ENCODE measurements around the gene CAP2.

Gene CAP2

GRCh38 chr6:17486680-17487079 lies 93.3 kb downstream of the CAP2 start:
- no peak overlapping the region for H2AK5ac ChIP-seq (ENCODE audit: low read depth, low read length)
- H3K36me3 ChIP-seq (replicated peaks in 1 of 2; ENCODE audit: control insufficient read depth in 2 of 2, insufficient read depth in 2 of 2, low read length in 2 of 2) = peaks cover 4 to 6% of the 10 kb centered on the region in 2 donors
- H2BK5ac ChIP-seq (ENCODE audit: low read length) = no peak overlapping the region
- H3K18ac ChIP-seq (ENCODE audit: low read length) = no peak overlapping the region
- no peak overlapping the region for H2BK120ac ChIP-seq (ENCODE audit: low read depth, low read length)
- H3K14ac ChIP-seq (ENCODE audit: low read length) = no peak overlapping the region
- no peak overlapping the region for H3K4me2 ChIP-seq (ENCODE audit: insufficient read depth, low read length, poor library complexity, severe bottlenecking)
- DNase-seq (ENCODE audit: low spot score) = no peak
- no peak overlapping the region for H3K9ac ChIP-seq (ENCODE audit: low read depth, low read length, poor library complexity)
- no CpG with 5 or more reads among the region's 4 CpGs for WGBS, 2 donors (ENCODE audit: extremely low coverage in 2 of 2, insufficient read length in 2 of 2, insufficient replicate concordance in 1 of 2)
- no peaks in the 10 kb centered on the region for H3K27me3 ChIP-seq (ENCODE audit: control insufficient read depth in 3 of 3, insufficient read depth in 3 of 3, low read depth in 1 of 3, low read length in 3 of 3)
- no peak overlapping the region for H4K91ac ChIP-seq (ENCODE audit: low read depth, low read length, poor library complexity)
- H2AFZ ChIP-seq (ENCODE audit: low read length) = no peak overlapping the region
- H3K4me3 ChIP-seq (ENCODE audit: low read length in 2 of 2) = no peak overlapping the region
- H2BK12ac ChIP-seq (ENCODE audit: low read length) = no peak overlapping the region
- H2BK15ac ChIP-seq (ENCODE audit: low read length) = no peak overlapping the region
- no peak overlapping the region for H3K23ac ChIP-seq (ENCODE audit: low read depth, low read length, poor library complexity)
- no peaks in the 10 kb centered on the region for H3K79me1 ChIP-seq (ENCODE audit: low read depth, low read length)
- no peak overlapping the region for H3K4ac ChIP-seq (ENCODE audit: low read length)
- no peak overlapping the region for H3K27ac ChIP-seq (replicated peaks; ENCODE audit: low read length)
- H4K8ac ChIP-seq (ENCODE audit: low read depth, low read length) = no peak overlapping the region
- no peaks in the 10 kb centered on the region for H3K9me3 ChIP-seq (replicated peaks in 1 of 2; ENCODE audit: control insufficient read depth in 2 of 2, insufficient read depth in 1 of 2, low read depth in 1 of 2, low read length in 2 of 2)
- H3K4me1 ChIP-seq (ENCODE audit: control insufficient read depth in 2 of 2, insufficient read depth in 1 of 2, low read depth in 1 of 2, low read length in 2 of 2) = peaks cover 7 to 10% of the 10 kb centered on the region in 2 donors

- H4K8ac ChIP-seq (ENCODE audit: low read depth, low read length) = no peak overlapping the region
- H3K9ac ChIP-seq (ENCODE audit: low read depth, low read length, poor library complexity) = no peak overlapping the region
- no CpG with 5 or more reads among the region's 4 CpGs for WGBS, 2 donors (ENCODE audit: extremely low coverage in 2 of 2, insufficient read length in 2 of 2, insufficient replicate concordance in 1 of 2)
- no peak overlapping the region for H2AFZ ChIP-seq (ENCODE audit: low read length)
- H2BK12ac ChIP-seq (ENCODE audit: low read length) = no peak overlapping the region
- peaks cover 0 to 5% of the 10 kb centered on the region in 2 donors for H3K4me1 ChIP-seq (ENCODE audit: control insufficient read depth in 2 of 2, insufficient read depth in 1 of 2, low read depth in 1 of 2, low read length in 2 of 2)
- H3K27ac ChIP-seq (replicated peaks; ENCODE audit: low read length) = no peak overlapping the region
- no peak overlapping the region for H3K18ac ChIP-seq (ENCODE audit: low read length)
- no peak overlapping the region for H2BK120ac ChIP-seq (ENCODE audit: low read depth, low read length)
- no peaks in the 10 kb centered on the region for H3K9me3 ChIP-seq (replicated peaks in 1 of 2; ENCODE audit: control insufficient read depth in 2 of 2, insufficient read depth in 1 of 2, low read depth in 1 of 2, low read length in 2 of 2)
- no peak overlapping the region for H3K4me2 ChIP-seq (ENCODE audit: insufficient read depth, low read length, poor library complexity, severe bottlenecking)
- no peak overlapping the region for H2AK5ac ChIP-seq (ENCODE audit: low read depth, low read length)
- H4K91ac ChIP-seq (ENCODE audit: low read depth, low read length, poor library complexity) = no peak overlapping the region
- no peak overlapping the region for H3K4ac ChIP-seq (ENCODE audit: low read length)
- H3K27me3 ChIP-seq (ENCODE audit: control insufficient read depth in 3 of 3, insufficient read depth in 3 of 3, low read depth in 1 of 3, low read length in 3 of 3) = no peaks in the 10 kb centered on the region
- H2BK15ac ChIP-seq (ENCODE audit: low read length) = no peak overlapping the region
- H2BK5ac ChIP-seq (ENCODE audit: low read length) = no peak overlapping the region
- DNase-seq (ENCODE audit: low spot score) = no peak
- no peaks in the 10 kb centered on the region for H3K79me1 ChIP-seq (ENCODE audit: low read depth, low read length)
- H3K36me3 ChIP-seq (replicated peaks in 1 of 2; ENCODE audit: control insufficient read depth in 2 of 2, insufficient read depth in 2 of 2, low read length in 2 of 2) = no peaks in the 10 kb centered on the region
- H3K23ac ChIP-seq (ENCODE audit: low read depth, low read length, poor library complexity) = no peak overlapping the region
- no peak overlapping the region for H3K4me3 ChIP-seq (ENCODE audit: low read length in 2 of 2)
- no peak overlapping the region for H3K14ac ChIP-seq (ENCODE audit: low read length)
These were observed 97.3 kb downstream of the CAP2 start for GRCh38 chr6:17490724-17491123.

GRCh38 chr6:17491416-17492142 lies 98.2 kb downstream of the CAP2 start:
- no peak overlapping the region for H3K27ac ChIP-seq (replicated peaks; ENCODE audit: low read length)
- H3K4ac ChIP-seq (ENCODE audit: low read length) = no peak overlapping the region
- no peak overlapping the region for H2BK12ac ChIP-seq (ENCODE audit: low read length)
- H3K14ac ChIP-seq (ENCODE audit: low read length) = no peak overlapping the region
- no peak overlapping the region for H2BK5ac ChIP-seq (ENCODE audit: low read length)
- no peak overlapping the region for H3K4me2 ChIP-seq (ENCODE audit: insufficient read depth, low read length, poor library complexity, severe bottlenecking)
- H2AK5ac ChIP-seq (ENCODE audit: low read depth, low read length) = no peak overlapping the region
- H4K8ac ChIP-seq (ENCODE audit: low read depth, low read length) = no peak overlapping the region
- no peak overlapping the region for H2AFZ ChIP-seq (ENCODE audit: low read length)
- no peak overlapping the region for H3K9ac ChIP-seq (ENCODE audit: low read depth, low read length, poor library complexity)
- no peak overlapping the region for H3K18ac ChIP-seq (ENCODE audit: low read length)
- H3K27me3 ChIP-seq (ENCODE audit: control insufficient read depth in 3 of 3, insufficient read depth in 3 of 3, low read depth in 1 of 3, low read length in 3 of 3) = no peaks in the 10 kb centered on the region
- no peaks in the 10 kb centered on the region for H3K36me3 ChIP-seq (replicated peaks in 1 of 2; ENCODE audit: control insufficient read depth in 2 of 2, insufficient read depth in 2 of 2, low read length in 2 of 2)
- DNase-seq (ENCODE audit: low spot score) = no peak
- no peaks in the 10 kb centered on the region for H3K79me1 ChIP-seq (ENCODE audit: low read depth, low read length)
- peaks cover 0 to 5% of the 10 kb centered on the region in 2 donors for H3K4me1 ChIP-seq (ENCODE audit: control insufficient read depth in 2 of 2, insufficient read depth in 1 of 2, low read depth in 1 of 2, low read length in 2 of 2)
- no peak overlapping the region for H2BK15ac ChIP-seq (ENCODE audit: low read length)
- no peaks in the 10 kb centered on the region for H3K9me3 ChIP-seq (replicated peaks in 1 of 2; ENCODE audit: control insufficient read depth in 2 of 2, insufficient read depth in 1 of 2, low read depth in 1 of 2, low read length in 2 of 2)
- no peak overlapping the region for H3K4me3 ChIP-seq (ENCODE audit: low read length in 2 of 2)
- WGBS, 2 donors (ENCODE audit: extremely low coverage in 2 of 2, insufficient read length in 2 of 2, insufficient replicate concordance in 1 of 2) = no CpG with 5 or more reads among the region's 10 CpGs
- no peak overlapping the region for H2BK120ac ChIP-seq (ENCODE audit: low read depth, low read length)
- H4K91ac ChIP-seq (ENCODE audit: low read depth, low read length, poor library complexity) = no peak overlapping the region
- H3K23ac ChIP-seq (ENCODE audit: low read depth, low read length, poor library complexity) = no peak overlapping the region

- Histone ChIP-seq H4K8ac (ENCODE audit: low read depth, low read length) (no peak overlapping the region), H3K4me2 (ENCODE audit: insufficient read depth, low read length, poor library complexity, severe bottlenecking) (no peak overlapping the region), H3K4me1 (ENCODE audit: control insufficient read depth in 2 of 2, insufficient read depth in 1 of 2, low read depth in 1 of 2, low read length in 2 of 2) (peaks cover 0 to 5% of the 10 kb centered on the region in 2 donors), H2AK5ac (ENCODE audit: low read depth, low read length) (no peak overlapping the region), H3K79me1 (ENCODE audit: low read depth, low read length) (no peaks in the 10 kb centered on the region), H2BK15ac (ENCODE audit: low read length) (no peak overlapping the region), H3K4me3 (ENCODE audit: low read length in 2 of 2) (no peak overlapping the region), H2BK120ac (ENCODE audit: low read depth, low read length) (no peak overlapping the region), H3K27me3 (ENCODE audit: control insufficient read depth in 3 of 3, insufficient read depth in 3 of 3, low read depth in 1 of 3, low read length in 3 of 3) (no peaks in the 10 kb centered on the region), H3K36me3 (replicated peaks in 1 of 2; ENCODE audit: control insufficient read depth in 2 of 2, insufficient read depth in 2 of 2, low read length in 2 of 2) (no peaks in the 10 kb centered on the region), H3K9me3 (replicated peaks in 1 of 2; ENCODE audit: control insufficient read depth in 2 of 2, insufficient read depth in 1 of 2, low read depth in 1 of 2, low read length in 2 of 2) (no peaks in the 10 kb centered on the region), H3K27ac (replicated peaks; ENCODE audit: low read length) (no peak overlapping the region), H2BK5ac (ENCODE audit: low read length) (no peak overlapping the region), H3K4ac (ENCODE audit: low read length) (no peak overlapping the region), H3K18ac (ENCODE audit: low read length) (no peak overlapping the region), H2AFZ (ENCODE audit: low read length) (no peak overlapping the region), H3K23ac (ENCODE audit: low read depth, low read length, poor library complexity) (no peak overlapping the region), H4K91ac (ENCODE audit: low read depth, low read length, poor library complexity) (no peak overlapping the region), H3K9ac (ENCODE audit: low read depth, low read length, poor library complexity) (no peak overlapping the region), H3K14ac (ENCODE audit: low read length) (no peak overlapping the region), H2BK12ac (ENCODE audit: low read length) (no peak overlapping the region)
- no CpG with 5 or more reads among the region's 6 CpGs for WGBS, 2 donors (ENCODE audit: extremely low coverage in 2 of 2, insufficient read length in 2 of 2, insufficient replicate concordance in 1 of 2)
- DNase-seq (ENCODE audit: low spot score) = no peak
These were observed 99.0 kb downstream of the CAP2 start for GRCh38 chr6:17492350-17492749.
